HCT116 (cell line): ENCODE measurements around the gene RPTOR. TPM values are rescaled to one million over a fixed set of nuclear protein-coding genes. Genes with fewer than 3 reads are reported as not detected.

ENCODE experiments used
- ATAC-seq: fragments of 200-7000 bp; cut with Tn5 transposase; 2 replicates; pipeline ENCODE4 v1.9.1; 2020; ENCODE audit warnings: mild to moderate bottlenecking, moderate library complexity
- BruUV-seq: library from RNA; stranded (reverse); fragments of 400-500 nt; replicated peaks from 2 replicates; lab custom pipeline; 2021; lab: Mats Ljungman, UMichigan
- CTCF ChIA-PET: fragments of 300-600 bp; sonication (Branson Sonifier 250); formaldehyde crosslinking; loops from one replicate; lab custom pipeline; 2021; ENCODE audit warnings: antibody characterized with exemption; lab: Charles Lee
- POLR2A ChIA-PET: fragments of 300-600, 350-600 bp; sonication (Branson Sonifier 250); formaldehyde crosslinking; loops from one replicate; lab custom pipeline; 2021; ENCODE audit warnings: antibody characterized with exemption; lab: Charles Lee
- RAD21 ChIA-PET, 2 experiments: fragments of 300-600 bp; sonication (Branson Sonifier 250); formaldehyde crosslinking; loops; one replicate each; lab custom pipeline; 2023; ENCODE audit warnings: low total read pairs in 2 of 2; ENCODE audit not compliant: uncharacterized antibody in 2 of 2, unreplicated experiment in 2 of 2, low non-redundant PET in 1 of 2; lab: Charles Lee
- DNase-seq: peaks from one replicate; pipeline ENCODE4 v3.0.0-alpha.2; 2010; ENCODE audit warnings: low read depth, low spot score
- H2AFZ ChIP-seq: fragments of 200-600 bp; shearing (Covaris generic), sonication (generic); 2 replicates; pipeline ENCODE4 v1.6.1; 2017; ENCODE audit warnings: low read depth, mixed run types, mixed read lengths, antibody characterized with exemption, low read length; ENCODE audit not compliant: poor library complexity, severe bottlenecking
- H3K27ac ChIP-seq: 2 replicates; pipeline ENCODE4 v1.5.1; 2012; ENCODE audit warnings: low read depth, low read length
- H3K27me3 ChIP-seq: fragments of 200-600 bp; sonication (generic); 2 replicates; pipeline ENCODE4 v1.6.1; 2016; ENCODE audit warnings: mixed run types, low read length, mixed read lengths; ENCODE audit not compliant: insufficient read depth
- H3K36me3 ChIP-seq, 2 experiments: fragments of 200-500 bp in 1 of 2; fragments of 200-600 bp in 1 of 2; sonication (Bioruptor generic) in 1 of 2; sonication (generic) in 1 of 2; 2 replicates each; pipeline versions ENCODE4 v1.5.1 to v1.6.1; 2014 to 2016; ENCODE audit warnings: low read length in 2 of 2, inconsistent platforms in 1 of 2, mixed read lengths in 1 of 2, mixed run types in 1 of 2; ENCODE audit not compliant: insufficient read depth in 2 of 2, control insufficient read depth in 1 of 2
- H3K4me1 ChIP-seq, 2 experiments: fragments of 200-600 bp in 1 of 2; sonication (generic) in 1 of 2; 2 replicates each; pipeline versions ENCODE4 v1.5.1 to v1.6.1; 2012 to 2017; ENCODE audit warnings: low read length in 2 of 2, inconsistent platforms in 1 of 2, mild to moderate bottlenecking in 1 of 2, mixed read lengths in 1 of 2, mixed run types in 1 of 2, moderate library complexity in 1 of 2; ENCODE audit not compliant: insufficient read depth in 2 of 2, control insufficient read depth in 1 of 2
- H3K4me2 ChIP-seq: fragments of 200-600 bp; sonication (generic); 2 replicates; pipeline ENCODE4 v1.6.1; 2017; ENCODE audit warnings: mixed run types, low read length, mixed read lengths
- H3K4me3 ChIP-seq, 2 experiments: fragments of 200-600 bp in 1 of 2; sonication (generic) in 1 of 2; replicated peaks in 1 of 2; 2 replicates each; pipeline ENCODE4 v1.5.1; 2011 to 2016; ENCODE audit warnings: low read length in 2 of 2, control low read depth in 1 of 2, low read depth in 1 of 2, mild to moderate bottlenecking in 1 of 2, mixed read lengths in 1 of 2, mixed run types in 1 of 2
- H3K79me2 ChIP-seq: fragments of 200-600 bp; sonication (generic); 2 replicates; pipeline ENCODE4 v1.6.1; 2017; ENCODE audit warnings: mild to moderate bottlenecking, mixed run types, low read length, moderate library complexity, mixed read lengths; ENCODE audit not compliant: insufficient read depth
- H3K9ac ChIP-seq: fragments of 200-600 bp; sonication (generic); 2 replicates; pipeline ENCODE4 v1.6.1; 2016; ENCODE audit warnings: low read length, mixed read lengths
- H3K9me2 ChIP-seq: fragments of 200-600 bp; sonication (generic), shearing (Covaris generic); 2 replicates; pipeline ENCODE4 v1.6.1; 2017; ENCODE audit warnings: mixed run types, mild to moderate bottlenecking, moderate library complexity; ENCODE audit not compliant: insufficient read depth
- H3K9me3 ChIP-seq, 2 experiments: fragments of 200-500 bp in 1 of 2; fragments of 200-600 bp in 1 of 2; sonication (Bioruptor generic) in 1 of 2; sonication (generic) in 1 of 2; 2 replicates each; pipeline ENCODE4 v1.6.1; 2014 to 2017; ENCODE audit warnings: low read length in 2 of 2, mixed read lengths in 2 of 2, inconsistent platforms in 1 of 2, low read depth in 1 of 2, mild to moderate bottlenecking in 1 of 2, mixed run types in 1 of 2, moderate library complexity in 1 of 2; ENCODE audit not compliant: control insufficient read depth in 1 of 2, insufficient read depth in 1 of 2
- H4K20me1 ChIP-seq: fragments of 200-600 bp; sonication (generic), shearing (Covaris generic); 2 replicates; pipeline ENCODE4 v1.6.1; 2017; ENCODE audit warnings: mixed run types, mild to moderate bottlenecking, moderate library complexity; ENCODE audit not compliant: insufficient read depth
- CBX3 ChIP-seq: IDR thresholded peaks from 2 replicates; pipeline ENCODE4 v1.6.1; 2012; ENCODE audit warnings: low read depth
- CEBPB ChIP-seq: IDR thresholded peaks from 2 replicates; pipeline ENCODE4 v1.6.1; 2012; ENCODE audit warnings: low read depth
- EGR1 ChIP-seq: IDR thresholded peaks from 2 replicates; pipeline ENCODE4 v1.6.1; 2012; ENCODE audit warnings: low read depth
- ELF1 ChIP-seq: IDR thresholded peaks from 2 replicates; pipeline ENCODE4 v1.6.1; 2012; ENCODE audit warnings: low read depth, borderline replicate concordance
- EZH2 ChIP-seq: fragments of 200-600 bp; sonication (generic); IDR thresholded peaks from 2 replicates; pipeline ENCODE4 v1.6.1; 2017; ENCODE audit warnings: antibody characterized with exemption, mixed run types
- EZH2phosphoT487 ChIP-seq: fragments of 200-600 bp; IDR thresholded peaks from 2 replicates; pipeline ENCODE4 v1.6.1; 2018; ENCODE audit warnings: antibody characterized with exemption, borderline replicate concordance
- FOSL1 ChIP-seq: IDR thresholded peaks from 2 replicates; pipeline ENCODE4 v1.6.1; 2012; ENCODE audit warnings: low read depth
- JUND ChIP-seq: IDR thresholded peaks from 2 replicates; pipeline ENCODE4 v1.6.1; 2012
- MAX ChIP-seq: IDR thresholded peaks from 2 replicates; pipeline ENCODE4 v1.6.1; 2012
- POLR2AphosphoS5 ChIP-seq: IDR thresholded peaks from 2 replicates; pipeline ENCODE4 v1.6.1; 2011; ENCODE audit warnings: mild to moderate bottlenecking, low read depth, low read length, moderate library complexity
- SIN3A ChIP-seq: IDR thresholded peaks from 2 replicates; pipeline ENCODE4 v1.6.1; 2012; ENCODE audit warnings: low read depth
- SP1 ChIP-seq: IDR thresholded peaks from 2 replicates; pipeline ENCODE4 v1.6.1; 2012; ENCODE audit warnings: low read depth
- TCF7L2 ChIP-seq: IDR thresholded peaks from 2 replicates; pipeline ENCODE4 v1.7.0; 2011; ENCODE audit warnings: borderline replicate concordance, inconsistent platforms; ENCODE audit not compliant: insufficient read depth, insufficient read length; ENCODE audit errors: extremely low read depth
- YY1 ChIP-seq: IDR thresholded peaks from 2 replicates; pipeline ENCODE4 v1.6.1; 2011; ENCODE audit warnings: low read length, low read depth, moderate library complexity, mild to moderate bottlenecking; ENCODE audit not compliant: insufficient replicate concordance; ENCODE audit errors: extremely low read depth
- ZFX ChIP-seq: fragments of 450-650 bp; IDR thresholded peaks from 2 replicates; pipeline ENCODE4 v1.6.1; 2017
- ZNF274 ChIP-seq: fragments of 200-500 bp; sonication (Bioruptor generic); IDR thresholded peaks from 2 replicates; pipeline ENCODE4 v1.6.1; 2014; ENCODE audit warnings: mild to moderate bottlenecking, low read depth, low read length, inconsistent platforms
- intact Hi-C: fragments of 100-400 bp; cut with micrococcal nuclease; formaldehyde crosslinking; loops from 2 replicates; pipeline ENCODE4 v1.10.0; 2022
- total RNA-seq: library from RNA; stranded (reverse); gene quantifications from one replicate; pipeline ENCODE4 v1.2.1, GENCODE V29; 2021; ENCODE audit not compliant: unreplicated experiment
- TF ChIP-seq, protein P1 (sequence below): IDR thresholded peaks from 2 replicates; pipeline ENCODE4 v1.6.1; 2011; ENCODE audit warnings: mild to moderate bottlenecking, low read length, moderate library complexity; ENCODE audit not compliant: insufficient replicate concordance; ENCODE audit errors: extremely low read depth
- TF ChIP-seq, protein P2 (sequence below): IDR thresholded peaks from 2 replicates; pipeline ENCODE4 v1.6.1; 2012; ENCODE audit warnings: low read depth

RPTOR gene
- total RNA-seq, 1 experiment from 2014 or later = 69.5 TPM

GRCh38 chr17:80722661-80723060, 178.0 kb downstream of the RPTOR start:
- ChIA-PET POLR2A (no interaction called here), RAD21 (no interaction called here), CTCF (no interaction called here)
- DNase-seq (no peak), ATAC-seq (no peak)
- Histone ChIP-seq H2AFZ (no peak overlapping the region), H3K9ac (no peak overlapping the region), H3K79me2 (peaks cover 65% of the 10 kb centered on the region), H3K9me2 (no peaks in the 10 kb centered on the region), H3K4me3 (no peak overlapping the region), H3K27ac (no peak overlapping the region), H3K4me2 (no peak overlapping the region), H4K20me1 (peaks cover 2% of the 10 kb centered on the region; the same call in 1 of the 2 replicates), H3K27me3 (no peaks in the 10 kb centered on the region), H3K36me3 (no peaks in the 10 kb centered on the region), H3K4me1 (peaks cover 13 to 28% of the 10 kb centered on the region in 2 experiments), H3K9me3 (no peaks in the 10 kb centered on the region)
- no TSS peak for BruUV-seq
- intact Hi-C loops = no loop called here
- TF ChIP-seq JUND (no peak), ZFX (no peak), YY1 (no peak), CEBPB (no peak), SP1 (no peak), SIN3A (no peak), EZH2 (no peak), ELF1 (no peak), EGR1 (no peak), TCF7L2 (no peak), POLR2AphosphoS5 (no peak), CBX3 (no peak), FOSL1 (no peak), MAX (no peak), EZH2phosphoT487 (no peak), ZNF274 (no peak)
- TF ChIP-seq, protein P1, sequence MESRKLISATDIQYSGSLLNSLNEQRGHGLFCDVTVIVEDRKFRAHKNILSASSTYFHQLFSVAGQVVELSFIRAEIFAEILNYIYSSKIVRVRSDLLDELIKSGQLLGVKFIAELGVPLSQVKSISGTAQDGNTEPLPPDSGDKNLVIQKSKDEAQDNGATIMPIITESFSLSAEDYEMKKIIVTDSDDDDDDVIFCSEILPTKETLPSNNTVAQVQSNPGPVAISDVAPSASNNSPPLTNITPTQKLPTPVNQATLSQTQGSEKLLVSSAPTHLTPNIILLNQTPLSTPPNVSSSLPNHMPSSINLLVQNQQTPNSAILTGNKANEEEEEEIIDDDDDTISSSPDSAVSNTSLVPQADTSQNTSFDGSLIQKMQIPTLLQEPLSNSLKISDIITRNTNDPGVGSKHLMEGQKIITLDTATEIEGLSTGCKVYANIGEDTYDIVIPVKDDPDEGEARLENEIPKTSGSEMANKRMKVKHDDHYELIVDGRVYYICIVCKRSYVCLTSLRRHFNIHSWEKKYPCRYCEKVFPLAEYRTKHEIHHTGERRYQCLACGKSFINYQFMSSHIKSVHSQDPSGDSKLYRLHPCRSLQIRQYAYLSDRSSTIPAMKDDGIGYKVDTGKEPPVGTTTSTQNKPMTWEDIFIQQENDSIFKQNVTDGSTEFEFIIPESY = no peak
- TF ChIP-seq, protein P2, sequence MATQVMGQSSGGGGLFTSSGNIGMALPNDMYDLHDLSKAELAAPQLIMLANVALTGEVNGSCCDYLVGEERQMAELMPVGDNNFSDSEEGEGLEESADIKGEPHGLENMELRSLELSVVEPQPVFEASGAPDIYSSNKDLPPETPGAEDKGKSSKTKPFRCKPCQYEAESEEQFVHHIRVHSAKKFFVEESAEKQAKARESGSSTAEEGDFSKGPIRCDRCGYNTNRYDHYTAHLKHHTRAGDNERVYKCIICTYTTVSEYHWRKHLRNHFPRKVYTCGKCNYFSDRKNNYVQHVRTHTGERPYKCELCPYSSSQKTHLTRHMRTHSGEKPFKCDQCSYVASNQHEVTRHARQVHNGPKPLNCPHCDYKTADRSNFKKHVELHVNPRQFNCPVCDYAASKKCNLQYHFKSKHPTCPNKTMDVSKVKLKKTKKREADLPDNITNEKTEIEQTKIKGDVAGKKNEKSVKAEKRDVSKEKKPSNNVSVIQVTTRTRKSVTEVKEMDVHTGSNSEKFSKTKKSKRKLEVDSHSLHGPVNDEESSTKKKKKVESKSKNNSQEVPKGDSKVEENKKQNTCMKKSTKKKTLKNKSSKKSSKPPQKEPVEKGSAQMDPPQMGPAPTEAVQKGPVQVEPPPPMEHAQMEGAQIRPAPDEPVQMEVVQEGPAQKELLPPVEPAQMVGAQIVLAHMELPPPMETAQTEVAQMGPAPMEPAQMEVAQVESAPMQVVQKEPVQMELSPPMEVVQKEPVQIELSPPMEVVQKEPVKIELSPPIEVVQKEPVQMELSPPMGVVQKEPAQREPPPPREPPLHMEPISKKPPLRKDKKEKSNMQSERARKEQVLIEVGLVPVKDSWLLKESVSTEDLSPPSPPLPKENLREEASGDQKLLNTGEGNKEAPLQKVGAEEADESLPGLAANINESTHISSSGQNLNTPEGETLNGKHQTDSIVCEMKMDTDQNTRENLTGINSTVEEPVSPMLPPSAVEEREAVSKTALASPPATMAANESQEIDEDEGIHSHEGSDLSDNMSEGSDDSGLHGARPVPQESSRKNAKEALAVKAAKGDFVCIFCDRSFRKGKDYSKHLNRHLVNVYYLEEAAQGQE = no peak
